GM18867 (cell line): ENCODE results near the gene ENDOG.
"Not testable (repeated sequence)": the region's sequence is repeated elsewhere in the genome, so short reads cannot be mapped to it uniquely, and the experiment has no call there.

Experiments used
- ATAC-seq: cut with Tn5 transposase; IDR thresholded peaks from one replicate; pipeline ENCODE4 v1.9.1; 2021; ENCODE audit warnings: mild to moderate bottlenecking, moderate library complexity; ENCODE audit not compliant: unreplicated experiment

ENDOG gene

GRCh38 chr9:128828267-128828666 lies 10.0 kb downstream of the ENDOG start:
- ATAC-seq: no peak

GRCh38 chr9:128828719-128829452 lies 10.6 kb downstream of the ENDOG start:
- ATAC-seq: no peak

DNA sequence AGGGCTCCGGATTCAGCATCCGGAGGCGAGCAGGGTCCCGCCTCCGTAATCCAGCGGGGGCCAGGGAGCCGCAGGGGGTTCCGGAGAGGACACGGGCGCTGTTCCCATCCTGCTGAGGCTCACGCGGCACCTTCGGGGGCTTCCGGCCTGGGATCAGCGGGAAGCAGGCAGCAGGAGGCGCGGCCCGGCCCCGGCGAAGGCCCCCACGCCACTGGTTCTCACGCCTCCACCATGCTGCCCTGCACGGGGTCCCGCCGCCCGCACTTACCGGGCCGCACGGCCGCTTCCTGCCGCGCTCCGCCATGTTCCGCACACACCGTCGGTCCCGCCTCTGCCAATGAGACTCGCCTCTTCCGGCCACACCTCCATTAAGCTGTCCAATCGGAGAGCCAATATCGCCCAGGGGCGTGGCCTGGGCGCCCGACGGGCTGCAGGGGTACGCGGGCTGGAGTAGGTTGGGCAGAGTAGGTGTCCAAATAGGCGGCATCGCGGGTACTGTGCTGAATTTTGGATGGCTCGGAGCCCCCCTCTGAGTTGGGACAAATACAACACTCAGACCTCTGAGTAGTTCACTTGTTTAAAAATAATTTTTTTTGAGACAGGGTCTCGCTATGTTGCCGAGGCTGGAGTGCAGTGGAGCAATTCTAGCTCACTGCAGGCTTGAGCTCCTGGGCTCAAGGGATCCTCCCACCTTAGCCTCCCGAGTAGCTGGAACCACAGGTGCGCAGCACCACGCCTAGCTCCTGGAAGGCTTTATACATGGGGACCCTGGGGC lies 11.4 kb downstream of the ENDOG start, which contains the start of gene SPOUT1:
Gene SPOUT1, minus strand, starts transcription at position 318 of the 775 bp plus-strand sequence. Its CDS starts 14 bp downstream, at position 304.
- ATAC-seq: peak; percentile 96

- no peak for ATAC-seq
These were observed 15.4 kb downstream of the ENDOG start for GRCh38 chr9:128833696-128834095.

DNA sequence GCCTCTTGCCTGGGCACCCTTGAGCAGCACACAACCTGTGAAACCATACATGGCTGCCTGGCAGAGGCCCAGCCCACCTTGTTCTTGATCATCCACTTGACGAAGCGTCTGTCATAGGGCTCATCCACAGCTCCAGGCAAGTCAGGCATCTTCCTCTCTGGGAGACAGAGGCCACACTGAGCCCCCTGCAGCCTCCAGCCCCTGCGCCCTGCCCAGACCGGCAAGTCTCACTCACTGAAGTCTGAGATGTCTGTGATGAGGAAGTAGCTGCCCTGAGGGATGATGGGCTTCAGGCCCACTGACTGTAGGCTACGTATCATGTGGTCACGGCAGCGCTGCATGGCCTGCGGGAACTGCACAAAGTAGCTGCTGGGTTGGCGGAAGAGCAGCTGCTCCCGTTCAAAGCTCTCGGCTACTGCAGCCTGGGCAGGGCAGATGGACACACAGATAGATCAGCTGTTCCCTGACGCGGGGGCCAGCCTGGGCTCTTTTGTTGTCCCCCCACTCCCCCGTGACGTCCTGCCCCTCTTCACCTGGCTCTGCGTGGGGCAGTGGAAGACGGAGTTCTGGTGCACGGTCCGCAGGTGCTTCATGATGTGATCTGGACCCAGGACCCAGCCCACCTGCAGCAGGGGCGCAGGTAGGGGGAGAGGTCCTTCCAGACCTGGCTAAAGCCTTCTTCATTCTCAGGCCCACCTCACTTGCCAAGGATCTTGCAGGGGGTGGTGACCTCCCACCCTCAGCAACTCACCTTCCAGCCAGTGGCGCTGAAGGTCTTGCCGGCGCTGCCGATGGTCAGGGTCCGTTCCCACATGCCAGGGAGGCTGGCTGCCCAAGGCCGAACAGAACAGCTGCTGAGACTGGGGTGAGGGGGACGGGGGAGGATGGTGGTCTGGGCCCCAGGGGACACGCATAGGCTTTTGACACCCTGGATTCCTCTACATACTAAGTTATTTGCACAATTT lies 17.2 kb downstream of the ENDOG start:
- ATAC-seq: no peak

GRCh38 chr9:128836509-128837145 lies 18.3 kb downstream of the ENDOG start:
- ATAC-seq: no peak

DNA sequence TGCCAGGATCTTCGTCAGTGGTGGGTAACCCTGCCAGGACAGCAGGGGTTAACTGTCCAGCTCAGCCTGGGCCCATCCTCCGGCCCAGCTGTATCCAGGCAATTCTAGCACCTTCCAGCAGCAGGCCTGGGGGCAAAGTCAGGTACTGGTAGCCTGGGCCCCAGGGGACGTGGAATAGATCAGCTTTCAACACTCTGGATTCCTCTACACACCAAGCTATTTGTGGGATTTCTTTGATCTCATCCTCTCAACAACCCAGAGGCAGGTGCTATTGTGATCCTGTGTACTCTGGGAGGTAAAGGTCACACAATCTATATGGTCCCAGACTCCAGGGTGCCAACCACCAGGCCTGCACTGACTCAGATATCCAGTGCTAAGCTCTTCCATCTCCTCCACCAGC lies 20.0 kb downstream of the ENDOG start:
- ATAC-seq: no peak

GRCh38 chr9:128840524-128840923 lies 22.2 kb downstream of the ENDOG start:
- no peak for ATAC-seq

- ATAC-seq: no peak
These were observed 23.6 kb downstream of the ENDOG start for GRCh38 chr9:128841694-128842492.

- not testable (repeated sequence) for ATAC-seq
These were observed 24.9 kb downstream of the ENDOG start for GRCh38 chr9:128843171-128843570.

DNA sequence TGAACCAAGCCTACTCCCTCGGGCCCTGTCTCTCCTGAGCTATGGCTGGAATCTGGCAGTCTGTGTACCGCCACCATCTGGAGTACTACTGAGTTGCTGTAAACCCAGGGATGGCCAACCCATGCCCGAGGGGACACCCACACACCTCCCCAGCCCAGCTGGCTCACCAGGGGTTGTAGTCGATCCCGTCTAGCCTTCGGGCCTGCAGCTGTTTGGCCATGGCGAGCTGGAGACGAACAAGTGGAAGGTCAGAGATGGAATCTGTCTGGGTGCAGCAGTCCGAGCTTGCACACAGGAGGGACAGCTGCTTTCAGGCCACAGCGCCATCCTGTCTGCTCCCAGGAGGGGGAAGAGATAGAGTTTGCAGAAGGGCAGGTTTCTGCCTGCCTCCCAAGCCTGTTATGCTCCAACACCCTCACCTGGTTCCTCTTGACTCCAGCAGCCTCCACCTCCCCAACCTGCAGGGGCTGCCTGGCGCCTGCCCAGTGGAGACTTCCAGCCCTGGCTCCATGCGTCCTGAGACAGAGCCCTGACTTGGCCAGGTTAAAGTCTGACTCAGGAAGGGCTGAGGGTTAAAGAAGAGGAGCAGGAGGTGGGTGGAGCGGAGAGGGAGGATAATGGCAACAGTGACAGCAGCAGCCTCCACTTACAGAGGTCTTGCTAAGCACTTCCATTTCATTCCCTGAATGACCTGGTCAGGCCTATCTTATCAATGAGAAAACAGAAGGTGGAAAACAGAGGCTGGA lies 27.1 kb downstream of the ENDOG start:
- no peak for ATAC-seq

- ATAC-seq: no peak
These were observed 28.4 kb downstream of the ENDOG start for GRCh38 chr9:128846680-128847030.

DNA sequence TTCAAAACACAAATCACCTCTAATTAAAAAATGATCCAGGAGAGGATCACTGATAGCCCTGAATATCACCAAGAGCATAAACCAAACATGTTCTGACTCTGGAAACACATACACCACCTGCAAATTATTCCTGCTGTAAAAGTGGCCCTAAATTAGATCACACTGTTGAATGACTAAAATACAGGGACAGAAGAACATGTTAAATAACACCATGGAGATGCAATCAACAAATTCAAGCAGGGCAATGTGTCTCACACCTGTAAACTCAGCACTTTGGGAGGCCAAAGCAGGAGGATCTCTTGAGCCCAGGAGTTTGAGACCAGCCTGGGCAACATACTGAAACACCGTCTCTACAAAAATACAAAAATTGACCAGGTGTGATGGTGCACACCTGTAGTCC lies 29.5 kb downstream of the ENDOG start:
- no peak for ATAC-seq

- not testable (repeated sequence) for ATAC-seq
These were observed 32.7 kb downstream of the ENDOG start for GRCh38 chr9:128851024-128851423.

GRCh38 chr9:128851779-128852600 lies 33.7 kb downstream of the ENDOG start:
- not testable (repeated sequence) for ATAC-seq

GRCh38 chr9:128852646-128853045 lies 34.3 kb downstream of the ENDOG start:
- not testable (repeated sequence) for ATAC-seq

DNA sequence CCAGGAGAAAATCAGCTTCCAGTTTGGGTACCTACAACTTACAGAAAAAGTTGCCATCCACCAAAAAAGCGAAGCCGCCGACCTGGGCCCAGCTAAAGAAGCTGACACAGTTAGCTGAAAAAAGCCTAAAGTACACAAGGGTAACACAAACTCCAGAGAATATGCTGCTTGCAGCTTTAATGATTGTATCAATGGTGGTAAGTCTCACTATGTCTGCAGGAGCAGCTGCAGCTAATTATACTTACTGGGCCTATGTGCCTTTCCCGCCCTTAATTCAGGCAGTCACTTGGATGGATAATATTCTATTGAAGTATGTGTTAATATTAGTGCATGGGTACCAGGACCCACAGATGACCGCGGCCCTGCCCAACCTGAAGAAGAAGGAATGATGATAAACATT lies 36.2 kb downstream of the ENDOG start:
- not testable (repeated sequence) for ATAC-seq

- ATAC-seq: not testable (repeated sequence)
These were observed 40.2 kb downstream of the ENDOG start for GRCh38 chr9:128858476-128858875.
